Ectodermal cell (in vitro differentiated cells): ENCODE data around the gene CPLX3.

Experiments used
- H3K27ac ChIP-seq: 2 replicates; pipeline ENCODE4 v1.7.0; 2013; ENCODE audit warnings: mild to moderate bottlenecking, low read depth, low read length; ENCODE audit not compliant: insufficient read depth, poor library complexity, severe bottlenecking
- H3K27me3 ChIP-seq: 2 replicates; pipeline ENCODE4 v1.7.0; 2013; ENCODE audit warnings: mild to moderate bottlenecking, low read length; ENCODE audit not compliant: insufficient read depth, control insufficient read depth, poor library complexity, severe bottlenecking
- H3K36me3 ChIP-seq: one replicate; pipeline ENCODE4 v1.7.0; 2013; ENCODE audit warnings: low read length; ENCODE audit not compliant: control insufficient read depth, insufficient read depth
- H3K4me1 ChIP-seq: one replicate; pipeline ENCODE4 v1.7.0; 2013; ENCODE audit warnings: low read length; ENCODE audit not compliant: control insufficient read depth, insufficient read depth
- H3K4me3 ChIP-seq: 2 replicates; pipeline ENCODE4 v1.7.0; 2013; ENCODE audit warnings: low read depth, low read length, control low read depth; ENCODE audit not compliant: insufficient read depth
- H3K9me3 ChIP-seq: 2 replicates; pipeline ENCODE4 v1.7.0; 2013; ENCODE audit warnings: mild to moderate bottlenecking, low read length, moderate library complexity; ENCODE audit not compliant: control insufficient read depth
- WGBS, 2 experiments: methylation state at CpG; one replicate each; pipeline ENCODE4 v1.1.7; 2013; ENCODE audit warnings: missing lambda C conversion rate in 2 of 2; 5-methylcytosine and 5-hydroxymethylcytosine counted together

The CPLX3 gene

DNA sequence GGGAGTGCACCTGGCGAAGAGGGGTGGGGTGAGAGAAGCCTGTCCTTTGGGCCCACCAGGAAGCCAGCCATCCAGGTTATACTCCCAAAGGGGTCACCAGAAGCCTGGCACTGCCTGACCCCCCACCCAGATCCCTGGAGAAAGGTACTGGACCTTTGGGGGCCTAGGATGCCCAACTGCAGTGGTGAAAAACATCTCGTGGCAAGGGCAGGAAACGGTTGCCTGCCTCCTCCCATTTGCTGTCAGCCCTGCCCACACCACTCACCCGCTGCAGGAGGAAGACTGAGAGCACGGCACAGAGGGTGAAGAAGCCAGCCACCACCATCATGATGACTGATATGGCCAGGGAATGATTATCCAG lies 18.8 kb downstream of the CPLX3 start:
- WGBS, 2 experiments: 95% methylated on average over 5 of the region's 5 CpGs
- Histone ChIP-seq H3K4me3 (no peak overlapping the region), H3K27ac (no peak overlapping the region)

DNA sequence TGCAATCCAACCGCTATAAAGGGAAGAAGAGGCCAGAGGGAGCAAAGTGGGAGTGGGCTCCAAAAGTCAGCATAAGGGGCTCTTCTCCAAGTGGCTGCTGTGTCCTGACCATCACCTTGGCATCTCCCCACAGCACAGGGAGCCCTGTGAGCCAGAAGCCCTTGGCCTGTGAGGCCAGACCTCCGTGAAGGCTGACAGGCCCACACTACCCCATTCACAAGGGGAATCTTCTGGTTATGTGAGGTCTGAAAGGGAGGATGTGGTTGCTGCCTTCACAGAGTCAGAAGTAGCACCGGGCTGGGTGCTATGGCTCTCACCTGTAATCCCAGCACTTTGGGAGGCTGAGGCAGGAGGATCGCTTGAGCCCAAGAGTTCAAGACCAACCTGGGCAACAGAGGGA lies 19.2 kb downstream of the CPLX3 start:
- WGBS, 2 experiments: 93 to 94% methylated on average over 4 of the region's 4 CpGs
- peaks cover 2% of the 10 kb centered on the region for H3K36me3 ChIP-seq

More for the DNA sequence above, 18.8 kb downstream of the CPLX3 start:
- H3K27me3 ChIP-seq: no peaks in the 10 kb centered on the region
- peaks cover 26% of the 10 kb centered on the region for H3K4me1 ChIP-seq
- no peaks in the 10 kb centered on the region for H3K9me3 ChIP-seq
- no peaks in the 10 kb centered on the region for H3K36me3 ChIP-seq

GRCh38 chr15:74847432-74847831 lies 21.0 kb downstream of the CPLX3 start:
- Histone ChIP-seq H3K9me3 (no peaks in the 10 kb centered on the region), H3K4me3 (no peak overlapping the region), H3K27me3 (no peaks in the 10 kb centered on the region), H3K36me3 (peaks cover 14% of the 10 kb centered on the region), H3K4me1 (peaks cover 19% of the 10 kb centered on the region), H3K27ac (no peak overlapping the region)
- WGBS, 2 experiments: 90 to 94% methylated on average over 3 of the region's 3 CpGs

More for the DNA sequence above, 19.2 kb downstream of the CPLX3 start:
- Histone ChIP-seq H3K27me3 (no peaks in the 10 kb centered on the region), H3K9me3 (no peaks in the 10 kb centered on the region), H3K27ac (no peak overlapping the region), H3K4me3 (no peak overlapping the region), H3K4me1 (peaks cover 26% of the 10 kb centered on the region)

GRCh38 chr15:74850393-74850792 lies 24.0 kb downstream of the CPLX3 start:
- no peak overlapping the region for H3K27ac ChIP-seq
- WGBS, 2 experiments: 94 to 98% methylated on average over 4 of the region's 4 CpGs
- peaks cover 21% of the 10 kb centered on the region for H3K36me3 ChIP-seq

DNA sequence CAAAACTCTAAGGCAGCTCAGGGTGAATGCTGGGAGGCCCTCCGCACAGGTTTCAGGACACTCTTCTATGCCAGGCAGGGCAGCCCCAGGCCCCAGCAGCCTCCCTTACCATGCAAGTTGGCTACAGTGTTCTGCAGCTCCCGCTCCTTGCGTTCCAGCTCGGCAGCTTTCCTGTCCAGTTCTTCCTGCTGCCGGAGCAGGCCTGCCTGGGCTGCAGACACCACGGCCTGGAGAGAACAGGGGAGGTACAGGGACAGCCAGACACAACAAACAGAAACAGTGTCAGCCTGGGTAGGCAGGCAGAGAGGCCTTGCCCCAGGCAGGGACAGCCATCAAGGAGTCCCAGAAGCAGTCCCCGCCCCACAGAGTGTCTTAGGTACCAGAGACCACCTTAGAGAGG lies 25.5 kb downstream of the CPLX3 start:
- peaks cover 21% of the 10 kb centered on the region for H3K36me3 ChIP-seq
- no peak overlapping the region for H3K27ac ChIP-seq
- H3K27me3 ChIP-seq: no peaks in the 10 kb centered on the region
- no peak overlapping the region for H3K4me3 ChIP-seq
- H3K9me3 ChIP-seq: no peaks in the 10 kb centered on the region
- WGBS, 2 experiments: 95 to 98% methylated on average over 7 of the region's 7 CpGs
- H3K4me1 ChIP-seq: no peaks in the 10 kb centered on the region

More at GRCh38 chr15:74850393-74850792, 24.0 kb downstream of the CPLX3 start:
- Histone ChIP-seq H3K27me3 (no peaks in the 10 kb centered on the region), H3K4me3 (no peak overlapping the region), H3K9me3 (no peaks in the 10 kb centered on the region), H3K4me1 (no peaks in the 10 kb centered on the region)

- 91 to 92% methylated on average over 13 of the region's 13 CpGs for WGBS, 2 experiments
- peaks cover 21% of the 10 kb centered on the region for H3K36me3 ChIP-seq
- H3K27ac ChIP-seq: no peak overlapping the region
These were observed 28.1 kb downstream of the CPLX3 start for GRCh38 chr15:74854453-74855022.

DNA sequence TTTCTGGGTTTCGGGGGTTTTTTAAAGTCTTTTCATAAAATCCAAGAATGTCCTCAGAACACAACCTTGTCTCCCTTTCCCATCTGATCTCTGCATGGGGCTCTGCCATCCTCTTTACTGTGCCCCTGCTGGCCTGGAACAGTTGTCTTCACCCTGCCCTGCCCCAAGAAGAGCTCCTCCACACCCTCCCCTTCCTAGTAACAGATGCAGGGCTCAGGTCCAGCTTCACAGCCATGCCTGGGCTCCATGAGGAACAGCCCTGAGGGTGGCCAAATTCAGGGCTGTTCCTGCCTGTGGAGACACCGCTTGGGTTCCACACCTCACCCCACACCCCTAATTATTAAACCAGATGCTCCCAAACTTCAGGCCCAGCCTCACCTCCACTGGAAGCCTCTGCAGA lies 29.4 kb downstream of the CPLX3 start:
- no peaks in the 10 kb centered on the region for H3K9me3 ChIP-seq
- 77 to 88% methylated on average over 2 of the region's 2 CpGs for WGBS, 2 experiments
- no peaks in the 10 kb centered on the region for H3K27me3 ChIP-seq
- H3K36me3 ChIP-seq: peaks cover 17% of the 10 kb centered on the region
- H3K27ac ChIP-seq: no peak overlapping the region
- no peaks in the 10 kb centered on the region for H3K4me1 ChIP-seq
- H3K4me3 ChIP-seq: no peak overlapping the region

More at GRCh38 chr15:74854453-74855022, 28.1 kb downstream of the CPLX3 start:
- Histone ChIP-seq H3K27me3 (no peaks in the 10 kb centered on the region), H3K4me1 (no peaks in the 10 kb centered on the region), H3K9me3 (no peaks in the 10 kb centered on the region), H3K4me3 (no peak overlapping the region)

DNA sequence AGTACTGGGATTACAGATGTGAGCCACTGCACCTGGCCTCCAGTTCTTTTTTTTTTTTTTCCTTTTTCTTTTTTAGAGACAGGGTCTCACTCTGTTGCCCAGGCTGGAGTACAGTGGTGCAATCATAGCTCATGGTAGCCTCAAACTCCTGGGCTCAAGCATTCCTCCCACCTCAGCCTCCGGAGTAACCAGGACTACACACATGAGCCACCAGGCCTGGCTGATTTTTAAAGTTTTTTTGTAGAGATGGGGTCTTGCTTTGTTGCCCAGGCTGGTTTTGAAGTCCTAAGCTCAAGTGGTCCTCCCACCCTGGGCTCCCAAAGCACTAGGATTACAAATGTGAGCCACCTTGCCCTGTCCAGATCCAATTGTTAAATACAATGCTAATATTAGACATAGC lies 30.1 kb downstream of the CPLX3 start:
- Histone ChIP-seq H3K36me3 (peaks cover 15% of the 10 kb centered on the region), H3K27ac (no peak overlapping the region), H3K27me3 (no peaks in the 10 kb centered on the region), H3K9me3 (no peaks in the 10 kb centered on the region), H3K4me3 (no peak overlapping the region), H3K4me1 (no peaks in the 10 kb centered on the region)
- 100% methylated on average over 1 of the region's 1 CpG; no CpG with 5 or more reads in 1 of the 2 experiments for WGBS, 2 experiments

- Histone ChIP-seq H3K4me1 (no peaks in the 10 kb centered on the region), H3K27me3 (no peaks in the 10 kb centered on the region), H3K4me3 (no peak overlapping the region), H3K27ac (no peak overlapping the region), H3K9me3 (no peaks in the 10 kb centered on the region), H3K36me3 (peaks cover 10% of the 10 kb centered on the region)
- 90 to 92% methylated on average over 5 of the region's 5 CpGs for WGBS, 2 experiments
These were observed 30.7 kb downstream of the CPLX3 start for GRCh38 chr15:74857082-74857655.

- Histone ChIP-seq H3K36me3 (peaks cover 5% of the 10 kb centered on the region), H3K4me3 (no peak overlapping the region), H3K9me3 (no peaks in the 10 kb centered on the region), H3K27me3 (no peaks in the 10 kb centered on the region), H3K4me1 (no peaks in the 10 kb centered on the region), H3K27ac (no peak overlapping the region)
- WGBS, 2 experiments: 89 to 90% methylated on average over 9 of the region's 9 CpGs
These were observed 31.4 kb downstream of the CPLX3 start for GRCh38 chr15:74857671-74858368.
